Keratinocyte (primary cell): Measurements from ENCODE around the gene SNX13.

Experiments used
- EZH2 ChIP-seq: IDR thresholded peaks from one replicate; pipeline ENCODE4 v1.6.1; 2012; ENCODE audit warnings: inconsistent platforms, mild to moderate bottlenecking, low read length, moderate library complexity
- TF ChIP-seq, protein P1 (sequence below), 3 experiments: IDR thresholded peaks in 1 of 3; conservative IDR thresholded peaks in 1 of 3; optimal IDR thresholded peaks in 1 of 3; 2 replicates in 2 of 3; 3 replicates in 1 of 3; pipeline versions ENCODE3 to v1.5.1; 2011; ENCODE audit warnings: low read length in 3 of 3, mild to moderate bottlenecking in 3 of 3, moderate library complexity in 2 of 3, control low read depth in 1 of 3, inconsistent platforms in 1 of 3; ENCODE audit not compliant: insufficient read depth in 2 of 3; ENCODE audit errors: extremely low read depth in 1 of 3

DNA sequence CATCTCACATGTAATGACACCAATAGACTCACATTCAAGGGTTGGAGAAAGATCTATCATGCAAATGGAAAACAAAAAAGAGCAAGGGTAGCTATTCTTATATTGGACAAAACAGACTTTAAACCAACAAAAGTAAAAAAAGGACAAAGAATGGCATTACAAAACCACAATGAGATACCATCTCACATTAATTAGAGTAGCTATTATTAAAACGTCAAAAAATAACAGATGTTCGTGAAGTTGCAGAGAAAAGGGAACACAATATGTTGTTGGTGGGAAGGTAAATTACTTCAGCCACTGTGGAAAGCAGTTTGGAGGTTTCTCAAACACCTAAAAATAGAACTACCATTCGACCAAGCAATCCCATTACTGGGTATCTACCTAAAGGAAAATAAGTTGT, 197.0 kb downstream of the SNX13 start:
- TF ChIP-seq, protein P1, sequence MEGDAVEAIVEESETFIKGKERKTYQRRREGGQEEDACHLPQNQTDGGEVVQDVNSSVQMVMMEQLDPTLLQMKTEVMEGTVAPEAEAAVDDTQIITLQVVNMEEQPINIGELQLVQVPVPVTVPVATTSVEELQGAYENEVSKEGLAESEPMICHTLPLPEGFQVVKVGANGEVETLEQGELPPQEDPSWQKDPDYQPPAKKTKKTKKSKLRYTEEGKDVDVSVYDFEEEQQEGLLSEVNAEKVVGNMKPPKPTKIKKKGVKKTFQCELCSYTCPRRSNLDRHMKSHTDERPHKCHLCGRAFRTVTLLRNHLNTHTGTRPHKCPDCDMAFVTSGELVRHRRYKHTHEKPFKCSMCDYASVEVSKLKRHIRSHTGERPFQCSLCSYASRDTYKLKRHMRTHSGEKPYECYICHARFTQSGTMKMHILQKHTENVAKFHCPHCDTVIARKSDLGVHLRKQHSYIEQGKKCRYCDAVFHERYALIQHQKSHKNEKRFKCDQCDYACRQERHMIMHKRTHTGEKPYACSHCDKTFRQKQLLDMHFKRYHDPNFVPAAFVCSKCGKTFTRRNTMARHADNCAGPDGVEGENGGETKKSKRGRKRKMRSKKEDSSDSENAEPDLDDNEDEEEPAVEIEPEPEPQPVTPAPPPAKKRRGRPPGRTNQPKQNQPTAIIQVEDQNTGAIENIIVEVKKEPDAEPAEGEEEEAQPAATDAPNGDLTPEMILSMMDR (optimal IDR thresholded peaks at IDR 0.05 in 1 of 3, IDR thresholded peaks at IDR 0.05 in 1 of 3, conservative IDR thresholded peaks at IDR 0.05 in 1 of 3; ENCODE audit: extremely low read depth in 1 of 3, insufficient read depth in 2 of 3, low read length in 3 of 3) = no peak
- TF ChIP-seq EZH2 = no peak
